ENCODE data around the gene DARS1.

DNA sequence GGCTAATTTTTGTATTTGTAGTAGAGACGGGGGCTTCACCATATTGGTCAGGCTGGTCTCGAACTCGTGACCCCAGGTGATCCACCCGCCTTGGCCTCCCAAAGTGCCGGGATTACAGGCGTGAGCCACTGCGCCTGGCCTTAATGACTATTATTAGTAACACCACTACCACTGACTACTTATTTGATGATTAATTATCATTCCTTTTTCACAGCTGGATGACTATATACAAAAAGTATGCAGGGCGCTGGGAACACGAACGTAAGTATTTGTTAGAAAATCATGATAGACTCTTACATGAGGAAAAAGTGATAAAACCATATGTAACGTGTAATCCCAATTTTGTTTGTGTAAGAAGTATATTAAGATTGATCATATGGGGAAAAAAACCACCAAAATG, 21.6 kb downstream of the DARS1 start:
- no peak for TF ChIP-seq TAF1 (IDR thresholded peaks at IDR 0.05; ENCODE audit: borderline replicate concordance, insufficient read depth, low read length)
- TF ChIP-seq, protein P1, sequence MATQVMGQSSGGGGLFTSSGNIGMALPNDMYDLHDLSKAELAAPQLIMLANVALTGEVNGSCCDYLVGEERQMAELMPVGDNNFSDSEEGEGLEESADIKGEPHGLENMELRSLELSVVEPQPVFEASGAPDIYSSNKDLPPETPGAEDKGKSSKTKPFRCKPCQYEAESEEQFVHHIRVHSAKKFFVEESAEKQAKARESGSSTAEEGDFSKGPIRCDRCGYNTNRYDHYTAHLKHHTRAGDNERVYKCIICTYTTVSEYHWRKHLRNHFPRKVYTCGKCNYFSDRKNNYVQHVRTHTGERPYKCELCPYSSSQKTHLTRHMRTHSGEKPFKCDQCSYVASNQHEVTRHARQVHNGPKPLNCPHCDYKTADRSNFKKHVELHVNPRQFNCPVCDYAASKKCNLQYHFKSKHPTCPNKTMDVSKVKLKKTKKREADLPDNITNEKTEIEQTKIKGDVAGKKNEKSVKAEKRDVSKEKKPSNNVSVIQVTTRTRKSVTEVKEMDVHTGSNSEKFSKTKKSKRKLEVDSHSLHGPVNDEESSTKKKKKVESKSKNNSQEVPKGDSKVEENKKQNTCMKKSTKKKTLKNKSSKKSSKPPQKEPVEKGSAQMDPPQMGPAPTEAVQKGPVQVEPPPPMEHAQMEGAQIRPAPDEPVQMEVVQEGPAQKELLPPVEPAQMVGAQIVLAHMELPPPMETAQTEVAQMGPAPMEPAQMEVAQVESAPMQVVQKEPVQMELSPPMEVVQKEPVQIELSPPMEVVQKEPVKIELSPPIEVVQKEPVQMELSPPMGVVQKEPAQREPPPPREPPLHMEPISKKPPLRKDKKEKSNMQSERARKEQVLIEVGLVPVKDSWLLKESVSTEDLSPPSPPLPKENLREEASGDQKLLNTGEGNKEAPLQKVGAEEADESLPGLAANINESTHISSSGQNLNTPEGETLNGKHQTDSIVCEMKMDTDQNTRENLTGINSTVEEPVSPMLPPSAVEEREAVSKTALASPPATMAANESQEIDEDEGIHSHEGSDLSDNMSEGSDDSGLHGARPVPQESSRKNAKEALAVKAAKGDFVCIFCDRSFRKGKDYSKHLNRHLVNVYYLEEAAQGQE (IDR thresholded peaks at IDR 0.05; ENCODE audit: insufficient read depth in 1 of 2, low read depth in 2 of 2, low read length in 2 of 2): no peak
